AG09309 (cell line): ENCODE measurements around the gene SELPLG.

Experiments
- DNase-seq: peaks from one replicate; pipeline ENCODE4 v3.0.0-alpha.2; 2010; ENCODE audit warnings: low read depth
- H3K4me3 ChIP-seq: 2 replicates; pipeline ENCODE4 v1.5.1; 2011; ENCODE audit warnings: mild to moderate bottlenecking, low read depth, low read length, moderate library complexity; ENCODE audit not compliant: control insufficient read depth
- TF ChIP-seq, protein P1 (sequence below): IDR thresholded peaks from 2 replicates; pipeline ENCODE4 v1.5.1; 2011; ENCODE audit warnings: mild to moderate bottlenecking, low read depth, low read length, inconsistent platforms; ENCODE audit not compliant: insufficient read depth, control insufficient read depth; ENCODE audit errors: missing control alignments

Gene SELPLG

DNA sequence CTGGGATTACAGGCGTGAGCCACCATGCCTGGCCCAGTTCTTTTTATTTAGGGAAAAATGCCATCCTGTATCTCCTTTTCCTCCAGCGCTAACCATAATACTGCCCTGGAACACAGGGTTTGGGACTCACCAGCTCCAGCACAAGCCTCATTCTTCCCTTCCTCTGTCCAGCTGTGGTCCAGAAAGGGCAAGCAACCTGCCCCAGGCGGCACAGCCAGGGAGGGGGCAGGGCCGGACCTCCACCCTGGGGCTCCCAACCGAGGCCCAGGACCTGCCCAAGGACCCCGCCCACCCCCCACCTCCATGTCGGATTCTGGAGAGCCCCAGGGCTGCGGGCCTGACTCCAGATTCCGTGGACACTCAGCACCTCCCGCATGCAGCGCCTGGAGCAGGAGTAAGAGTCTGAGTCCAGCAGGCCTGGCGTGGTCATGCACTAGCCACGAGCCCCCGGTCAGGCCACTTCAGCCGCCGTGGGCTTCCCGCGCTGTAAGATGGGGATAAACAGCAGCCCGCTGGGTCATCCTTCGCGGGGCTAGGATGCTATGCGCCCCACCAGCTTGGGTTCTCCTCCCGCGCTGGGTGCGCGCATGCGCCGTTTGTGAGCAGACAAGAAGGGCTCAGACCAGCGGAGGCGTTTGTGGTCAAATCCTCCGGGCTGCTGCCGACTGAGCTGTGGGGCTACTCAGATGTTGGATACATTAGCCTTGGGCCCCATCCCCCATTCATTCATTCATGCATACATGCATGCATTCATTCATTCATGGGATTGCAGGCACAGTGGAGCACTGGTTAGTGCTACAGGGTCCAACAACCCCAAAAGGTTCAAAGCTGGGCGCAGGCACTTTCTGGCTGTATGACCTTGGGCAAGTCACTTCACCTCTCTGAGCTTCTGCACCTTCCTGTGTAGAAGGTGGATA lies 52.1 kb downstream of the SELPLG start:
- TF ChIP-seq, protein P1, sequence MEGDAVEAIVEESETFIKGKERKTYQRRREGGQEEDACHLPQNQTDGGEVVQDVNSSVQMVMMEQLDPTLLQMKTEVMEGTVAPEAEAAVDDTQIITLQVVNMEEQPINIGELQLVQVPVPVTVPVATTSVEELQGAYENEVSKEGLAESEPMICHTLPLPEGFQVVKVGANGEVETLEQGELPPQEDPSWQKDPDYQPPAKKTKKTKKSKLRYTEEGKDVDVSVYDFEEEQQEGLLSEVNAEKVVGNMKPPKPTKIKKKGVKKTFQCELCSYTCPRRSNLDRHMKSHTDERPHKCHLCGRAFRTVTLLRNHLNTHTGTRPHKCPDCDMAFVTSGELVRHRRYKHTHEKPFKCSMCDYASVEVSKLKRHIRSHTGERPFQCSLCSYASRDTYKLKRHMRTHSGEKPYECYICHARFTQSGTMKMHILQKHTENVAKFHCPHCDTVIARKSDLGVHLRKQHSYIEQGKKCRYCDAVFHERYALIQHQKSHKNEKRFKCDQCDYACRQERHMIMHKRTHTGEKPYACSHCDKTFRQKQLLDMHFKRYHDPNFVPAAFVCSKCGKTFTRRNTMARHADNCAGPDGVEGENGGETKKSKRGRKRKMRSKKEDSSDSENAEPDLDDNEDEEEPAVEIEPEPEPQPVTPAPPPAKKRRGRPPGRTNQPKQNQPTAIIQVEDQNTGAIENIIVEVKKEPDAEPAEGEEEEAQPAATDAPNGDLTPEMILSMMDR = no peak
- no peak for DNase-seq
- no peak overlapping the region for H3K4me3 ChIP-seq

DNA sequence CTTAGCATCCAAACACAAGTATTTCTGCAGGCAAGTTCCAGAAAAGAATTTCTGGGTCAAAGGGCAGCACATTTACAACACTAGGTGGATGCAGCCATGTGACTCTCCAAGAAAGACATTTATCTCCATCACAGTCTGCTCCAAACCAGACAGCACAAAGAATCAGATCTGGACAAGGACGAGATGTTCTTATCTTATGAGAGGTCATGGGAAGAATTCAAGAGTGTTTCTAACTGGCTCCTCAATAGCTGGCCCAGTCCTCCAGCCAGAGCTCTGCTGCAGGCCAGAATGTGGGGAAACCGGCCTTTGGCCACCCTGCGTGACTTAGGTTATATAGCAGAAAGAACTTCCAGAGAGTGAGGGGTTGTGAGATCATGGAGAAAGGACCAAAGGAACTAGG lies 53.2 kb downstream of the SELPLG start:
- TF ChIP-seq, protein P1 = no peak
- DNase-seq = no peak

DNA sequence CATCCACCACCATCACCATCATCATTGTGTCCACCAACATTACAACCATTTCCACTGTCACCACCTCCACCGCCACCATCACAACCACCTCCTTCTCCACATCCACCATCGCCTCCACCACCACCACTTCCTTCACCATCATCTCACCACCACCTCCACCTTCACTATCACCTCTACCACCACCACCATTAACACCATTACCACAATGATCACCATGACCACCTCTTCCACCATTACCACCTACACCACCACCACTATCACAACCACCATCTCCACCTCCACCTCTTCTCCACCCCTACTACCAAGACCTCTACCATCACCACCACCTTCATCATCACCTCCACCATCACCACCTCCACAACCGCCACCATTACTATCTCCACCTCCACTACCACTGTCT lies 54.9 kb downstream of the SELPLG start:
- H3K4me3 ChIP-seq = no peak overlapping the region
- TF ChIP-seq, protein P1 = no peak
- no peak for DNase-seq

More for the DNA sequence above, 53.2 kb downstream of the SELPLG start:
- no peak overlapping the region for H3K4me3 ChIP-seq

DNA sequence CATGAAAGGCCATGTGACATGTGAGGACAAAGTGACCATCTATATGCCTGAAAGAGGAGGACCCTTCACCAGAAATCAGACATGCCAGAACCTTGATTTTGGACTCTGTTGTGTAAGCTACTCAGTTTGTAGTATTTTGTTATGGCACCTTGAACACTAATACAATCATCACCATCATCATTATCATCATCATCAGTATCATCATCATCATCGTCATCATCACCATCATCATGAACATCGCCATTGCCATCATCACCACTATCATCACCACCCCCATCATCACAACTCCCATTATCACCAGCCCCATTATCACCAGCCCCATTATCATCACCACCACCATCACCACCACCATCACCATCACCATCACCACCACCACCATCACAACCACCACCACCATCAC lies 55.4 kb downstream of the SELPLG start:
- DNase-seq = no peak
- TF ChIP-seq, protein P1 = no peak
- H3K4me3 ChIP-seq = no peak overlapping the region

DNA sequence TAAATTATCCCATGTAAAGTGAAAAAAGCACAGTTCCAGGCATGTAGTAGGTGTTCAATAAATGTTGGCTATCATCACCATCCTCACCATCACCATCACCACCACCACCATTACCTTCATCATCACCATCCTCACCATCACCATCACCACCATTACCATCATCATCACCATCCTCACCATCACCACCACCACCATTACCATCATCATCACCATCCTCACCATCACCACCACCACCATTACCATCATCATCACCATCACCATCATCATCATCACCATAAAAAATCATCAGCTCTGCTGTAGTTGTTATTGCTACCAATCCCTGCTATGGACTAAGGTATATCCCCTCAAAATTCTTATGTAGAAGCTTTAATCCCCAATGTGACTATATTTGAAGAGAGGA lies 56.2 kb downstream of the SELPLG start:
- H3K4me3 ChIP-seq = no peak overlapping the region
- TF ChIP-seq, protein P1 = no peak
- no peak for DNase-seq

DNA sequence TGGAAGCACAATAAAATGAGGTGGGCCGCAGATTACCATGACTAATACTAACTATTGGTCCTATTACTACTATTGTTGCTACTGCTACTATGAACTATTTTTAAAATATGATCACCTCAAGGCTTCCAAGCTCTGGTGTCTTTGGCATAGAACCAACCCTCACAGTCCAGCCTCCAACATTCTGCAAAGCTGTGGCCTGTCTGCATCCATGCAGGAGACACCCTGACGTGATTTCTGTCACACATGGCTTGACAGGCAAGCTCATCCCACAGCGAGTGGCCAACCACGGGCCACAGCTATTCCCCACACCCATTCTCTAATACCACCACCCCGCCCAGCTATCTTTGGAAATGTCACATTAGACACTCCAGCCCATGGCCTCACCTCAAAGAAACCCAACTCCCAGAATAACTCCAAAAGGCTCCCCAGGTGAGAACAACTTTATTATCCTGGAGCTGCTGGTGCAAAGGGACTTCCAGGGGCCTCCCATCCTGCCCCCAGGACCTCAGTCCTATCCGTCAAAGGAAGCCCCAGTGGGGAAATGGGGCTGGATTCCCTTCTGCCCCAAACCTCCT lies 56.9 kb downstream of the SELPLG start:
- DNase-seq = no peak
- no peak overlapping the region for H3K4me3 ChIP-seq
- TF ChIP-seq, protein P1 = no peak
